Smooth muscle cell of the coronary artery (primary cell): ENCODE results near the gene ATP5F1D. TPM values are rescaled to one million over a fixed set of nuclear protein-coding genes. Genes with fewer than 3 reads are reported as not detected.

Experiments
- total RNA-seq: library from RNA; depleted of rRNA; stranded (reverse); fragments of >200 nt; gene quantifications from 2 replicates; pipeline ENCODE4 v1.2.3, GENCODE V29; 2014; ENCODE audit warnings: low replicate concordance

ATP5F1D gene
- 36.6 and 63.1 TPM in 2 replicates for total RNA-seq

DNA sequence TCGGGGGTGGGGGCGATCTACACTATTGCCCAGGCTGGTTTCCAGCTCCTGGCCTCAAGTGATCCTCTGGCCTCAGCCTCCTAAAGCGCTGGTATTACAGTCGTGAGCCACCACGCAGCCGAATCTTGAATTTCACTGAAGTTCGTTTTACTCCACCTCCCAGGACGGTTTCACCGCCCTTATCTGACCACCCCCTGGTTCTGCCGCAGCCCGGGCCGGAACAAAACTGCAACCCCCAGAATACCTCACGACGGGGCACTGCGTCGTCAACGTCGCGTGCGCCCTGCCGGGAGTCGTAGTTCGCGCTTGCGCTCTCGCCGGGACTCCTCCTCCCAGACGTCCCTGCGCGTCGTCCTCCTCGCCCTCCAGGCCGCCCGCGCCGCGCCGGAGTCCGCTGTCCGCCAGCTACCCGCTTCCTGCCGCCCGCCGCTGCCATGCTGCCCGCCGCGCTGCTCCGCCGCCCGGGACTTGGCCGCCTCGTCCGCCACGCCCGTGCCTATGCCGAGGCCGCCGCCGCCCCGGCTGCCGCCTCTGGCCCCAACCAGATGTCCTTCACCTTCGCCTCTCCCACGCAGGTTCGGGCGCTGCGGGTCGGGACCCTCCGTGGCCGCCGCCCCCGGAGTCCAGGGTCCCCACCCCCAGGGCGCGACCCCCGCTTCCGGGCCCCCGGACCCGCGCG lies at the start of gene ATP5F1D:
Gene ATP5F1D (plus strand): TSS at position 335 of the 679 bp plus-strand sequence. CDS start 100 bp downstream, at position 435.

DNA sequence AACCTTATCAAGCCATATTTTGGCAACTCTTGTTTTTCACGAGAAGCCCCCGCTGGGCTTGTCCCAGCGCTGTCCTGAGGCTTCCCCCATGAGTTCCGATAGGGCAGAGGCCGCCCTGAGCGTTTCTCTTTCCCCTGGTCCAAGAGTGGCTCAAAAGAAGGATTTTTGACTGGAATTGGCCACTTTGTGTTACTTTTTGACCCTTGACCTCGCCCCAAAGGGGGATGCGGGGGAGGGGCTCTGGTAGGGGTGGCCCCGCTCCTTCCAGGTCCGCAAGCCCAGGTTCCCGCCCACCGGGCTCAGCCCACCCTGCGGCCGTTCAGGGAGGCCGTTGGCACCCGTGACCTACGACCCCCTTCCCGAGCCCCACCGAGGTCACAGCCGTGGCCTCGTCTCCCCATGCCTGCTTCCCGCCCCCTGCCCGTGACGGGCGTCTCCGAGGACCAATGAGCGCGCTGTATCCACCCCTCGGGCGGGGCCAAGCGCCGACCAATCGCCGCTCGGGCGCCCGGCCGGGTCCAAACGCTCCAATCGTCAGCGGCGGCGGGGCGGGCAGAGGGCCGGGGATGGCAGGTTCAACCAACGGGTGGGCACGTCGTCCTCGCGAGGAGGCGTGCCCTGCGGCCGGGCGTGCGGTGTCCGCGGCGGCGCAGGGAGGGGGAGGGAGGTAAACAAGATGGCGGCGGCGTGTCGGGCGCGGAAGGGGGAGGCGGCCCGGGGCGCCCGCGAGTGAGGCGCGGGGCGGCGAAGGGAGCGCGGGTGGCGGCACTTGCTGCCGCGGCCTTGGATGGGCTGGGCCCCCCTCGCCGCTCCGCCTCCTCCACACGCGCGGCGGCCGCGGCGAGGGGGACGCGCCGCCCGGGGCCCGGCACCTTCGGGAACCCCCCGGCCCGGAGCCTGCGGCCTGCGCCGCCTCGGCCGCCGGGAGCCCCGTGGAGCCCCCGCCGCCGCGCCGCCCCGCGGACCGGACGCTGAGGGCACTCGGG lies 36.1 kb upstream of the ATP5F1D start, which contains the start of gene STK11:
Gene STK11 (plus strand): TSS at position 665 of the 986 bp plus-strand sequence. CDS start 1,136 bp downstream, outside the sequence.

DNA sequence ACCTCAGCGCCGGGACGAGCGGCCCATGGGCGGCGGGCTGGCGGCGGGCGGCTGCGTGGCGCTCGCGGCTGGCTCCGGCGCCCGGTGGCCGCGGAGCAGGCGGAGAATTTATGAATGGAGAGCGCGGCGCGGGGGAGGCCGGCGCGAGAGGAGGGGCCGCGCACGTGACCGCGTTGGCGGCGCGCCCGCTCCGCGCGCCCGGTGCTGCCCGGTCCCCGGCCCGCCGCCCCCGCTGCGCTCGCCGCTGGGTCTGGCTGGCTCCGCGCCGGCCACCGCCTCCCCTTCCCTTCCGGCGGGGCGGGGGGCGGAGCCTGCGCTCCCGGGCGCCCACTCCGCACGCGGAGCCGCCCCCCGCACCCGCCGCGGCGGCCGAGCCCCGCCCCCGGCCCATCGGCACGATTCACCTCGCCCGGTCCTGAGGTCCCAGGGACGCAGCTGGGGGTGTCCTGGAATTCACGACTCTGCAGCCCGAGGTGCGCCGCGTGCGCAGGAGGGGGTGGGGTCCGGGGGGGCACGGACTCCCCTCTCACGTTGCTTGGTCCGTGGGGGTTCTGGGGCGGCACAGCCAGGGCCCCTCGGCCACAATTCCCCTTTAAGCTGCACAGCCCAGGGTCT lies 3.7 kb upstream of the ATP5F1D start, which contains the start of gene CBARP:
Gene CBARP (minus strand): TSS at position 252 of the 615 bp plus-strand sequence. CDS start 1,905 bp downstream, outside the sequence.

DNA sequence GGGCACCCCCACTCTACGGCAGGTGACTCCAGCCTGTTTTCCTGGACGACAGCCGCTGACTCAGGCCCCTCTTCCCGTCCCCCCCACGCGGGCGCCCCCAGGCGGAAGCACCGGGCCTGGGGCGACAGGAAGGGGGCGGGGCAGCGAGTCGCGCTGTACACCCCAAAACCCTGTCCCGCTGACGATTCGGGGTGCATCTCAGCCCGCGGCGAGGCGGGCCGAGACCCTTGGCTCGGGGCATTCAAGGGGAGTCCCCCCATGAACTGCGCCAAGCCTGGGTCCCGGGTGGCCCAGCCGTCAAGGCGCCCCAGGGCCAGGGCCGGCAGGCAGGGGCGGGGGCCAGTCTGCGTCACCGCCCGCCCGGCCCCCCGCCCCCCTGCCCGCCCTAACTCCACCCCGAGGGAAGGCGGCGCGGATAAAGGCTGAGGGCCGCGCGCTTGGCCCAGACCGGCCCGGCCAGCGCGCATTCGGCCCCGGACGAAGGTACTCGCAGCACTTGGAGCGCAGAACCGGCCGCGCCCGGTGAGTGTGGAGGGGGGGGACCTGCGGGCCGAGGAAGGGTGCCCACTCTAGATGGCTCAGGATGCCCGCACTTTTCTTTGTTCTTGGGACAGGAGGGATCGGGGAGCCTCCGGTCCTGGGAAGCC lies 6.7 kb downstream of the ATP5F1D start, which contains the start of gene MIDN:
Gene MIDN (plus strand): TSS at position 445 of the 647 bp plus-strand sequence. CDS start 1,714 bp downstream, outside the sequence.

DNA sequence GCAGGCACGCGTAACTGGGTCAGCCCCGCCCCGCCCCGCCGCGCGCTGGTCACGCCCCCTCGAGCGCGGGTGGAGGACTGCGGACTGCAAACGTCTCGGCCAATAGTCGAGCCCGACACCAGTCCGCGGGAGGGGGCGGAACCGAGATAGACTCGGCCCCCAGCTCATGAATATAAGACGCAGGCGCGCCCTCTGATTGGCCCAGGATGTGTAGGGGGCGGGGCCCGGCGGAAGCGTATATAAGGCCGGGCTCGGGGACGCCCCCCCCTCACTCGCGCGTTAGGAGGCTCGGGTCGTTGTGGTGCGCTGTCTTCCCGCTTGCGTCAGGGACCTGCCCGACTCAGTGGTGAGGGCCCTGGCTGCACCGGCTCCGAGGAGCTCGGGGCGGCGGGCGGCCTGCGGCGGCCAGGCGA lies 27.5 kb downstream of the ATP5F1D start, which contains the start of gene CIRBP:
Gene CIRBP (plus strand): TSS at position 268 of the 413 bp plus-strand sequence. CDS start 1,602 bp downstream, outside the sequence.

DNA sequence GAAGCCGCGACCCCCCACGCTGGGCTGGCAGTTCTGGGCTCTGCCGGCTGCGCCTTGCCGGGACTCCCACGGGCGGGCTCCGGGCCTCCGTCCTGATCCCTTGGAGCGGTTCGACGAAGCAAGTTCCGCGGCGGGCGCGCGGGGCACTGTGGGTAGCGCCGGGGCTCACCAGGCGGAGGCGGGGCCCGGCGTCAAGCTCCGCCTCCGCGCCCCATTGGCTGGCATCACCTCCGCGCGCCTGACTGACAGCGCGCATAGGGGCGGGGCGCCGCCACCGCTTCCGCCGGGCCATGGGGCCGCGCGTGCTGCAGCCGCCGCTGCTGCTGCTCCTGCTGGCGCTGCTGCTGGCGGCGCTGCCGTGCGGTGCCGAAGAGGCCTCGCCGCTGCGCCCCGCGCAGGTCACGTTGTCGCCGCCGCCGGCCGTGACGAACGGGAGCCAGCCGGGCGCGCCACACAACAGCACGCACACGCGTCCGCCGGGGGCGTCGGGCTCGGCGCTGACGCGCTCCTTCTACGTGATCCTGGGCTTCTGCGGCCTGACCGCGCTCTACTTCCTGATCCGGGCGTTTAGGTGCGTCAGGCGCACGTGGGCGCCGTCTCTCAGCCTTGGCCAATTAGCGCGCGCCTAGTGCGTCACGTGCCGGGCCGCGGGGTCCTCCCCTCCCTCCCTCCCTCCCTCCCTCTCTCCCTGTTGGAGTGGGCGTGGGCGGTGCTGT lies 33.9 kb downstream of the ATP5F1D start, which contains the start of gene FAM174C:
Gene FAM174C (plus strand): TSS at position 271 of the 716 bp plus-strand sequence. CDS start 20 bp downstream, at position 291.

DNA sequence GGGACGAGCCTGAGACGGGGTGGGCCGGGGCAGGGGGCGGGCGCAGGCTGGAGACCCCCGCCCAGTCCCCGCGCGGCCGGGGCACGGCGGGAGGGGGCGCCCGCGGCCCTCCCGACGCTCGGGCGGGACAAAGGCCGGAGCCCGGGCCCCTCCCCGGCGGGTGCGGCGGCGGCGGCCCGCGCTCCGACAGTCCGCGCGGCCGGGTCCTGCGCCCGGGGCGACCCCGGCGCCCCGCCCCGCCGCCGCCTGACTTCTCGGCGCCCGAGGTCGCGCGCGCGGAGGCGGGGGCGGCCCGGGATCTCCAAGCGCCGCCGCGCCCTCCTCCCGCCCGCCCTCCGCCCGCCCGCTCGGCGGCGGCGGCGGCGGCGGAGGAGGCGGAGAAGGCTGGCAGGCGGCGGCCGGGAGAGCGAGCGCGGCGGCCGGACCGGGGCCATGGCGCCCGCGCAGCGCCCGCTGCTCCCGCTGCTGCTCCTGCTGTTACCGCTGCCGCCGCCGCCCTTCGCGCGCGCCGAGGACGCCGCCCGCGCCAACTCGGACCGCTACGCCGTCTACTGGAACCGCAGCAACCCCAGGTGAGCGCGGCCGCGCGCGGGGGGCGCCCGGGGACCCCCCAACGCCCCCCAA lies 44.3 kb downstream of the ATP5F1D start, which contains the start of gene EFNA2:
Gene EFNA2 (plus strand): TSS at position 137 of the 624 bp plus-strand sequence. CDS start 296 bp downstream, at position 433.

Other genes with a start within 250 kb of the ATP5F1D start
- 0.23 and 0.45 TPM in 2 replicates for gene GRIN3B, start 241.3 kb upstream of the ATP5F1D start, total RNA-seq
- 41.3 and 58.0 TPM in 2 replicates for gene TMEM259, start 220.6 kb upstream of the ATP5F1D start, total RNA-seq
- gene RNU6-2, start 220.2 kb upstream of the ATP5F1D start, total RNA-seq, result not detected in 2 replicates
- gene CNN2, start 215.1 kb upstream of the ATP5F1D start, total RNA-seq, result 268 and 324 TPM in 2 replicates
- gene ABCA7, start 201.6 kb upstream of the ATP5F1D start, total RNA-seq, result 2.2 and 8.4 TPM in 2 replicates
- 0.82 and 4.7 TPM in 2 replicates for gene ARHGAP45, start 174.6 kb upstream of the ATP5F1D start, total RNA-seq
- 127 and 132 TPM in 2 replicates for gene POLR2E, start 146.4 kb upstream of the ATP5F1D start, total RNA-seq
- 382 and 1,065 TPM in 2 replicates for gene GPX4, start 137.8 kb upstream of the ATP5F1D start, total RNA-seq
- gene SBNO2, start 67.5 kb upstream of the ATP5F1D start, total RNA-seq, result 40.7 and 112 TPM in 2 replicates
- gene STK11, start 36.0 kb upstream of the ATP5F1D start, total RNA-seq, result 77.6 and 112 TPM in 2 replicates
- 0.82 and 1.1 TPM in 2 replicates for gene CBARP, start 3.7 kb upstream of the ATP5F1D start, total RNA-seq
- 2.8 and 15.9 TPM in 2 replicates for gene MIDN, start 6.8 kb downstream of the ATP5F1D start, total RNA-seq
- gene CIRBP, start 27.6 kb downstream of the ATP5F1D start, total RNA-seq, result 148 and 327 TPM in 2 replicates
- gene FAM174C, start 33.8 kb downstream of the ATP5F1D start, total RNA-seq, result 8.4 and 17.5 TPM in 2 replicates
- not detected in 2 replicates for gene EFNA2, start 44.1 kb downstream of the ATP5F1D start, total RNA-seq
- gene NDUFS7, start 142.2 kb downstream of the ATP5F1D start, total RNA-seq, result 51.4 and 87.2 TPM in 2 replicates
- 29.8 and 36.3 TPM in 2 replicates for gene GAMT, start 159.8 kb downstream of the ATP5F1D start, total RNA-seq
- gene DAZAP1, start 165.8 kb downstream of the ATP5F1D start, total RNA-seq, result 22.8 and 53.7 TPM in 2 replicates
- gene RPS15, start 196.6 kb downstream of the ATP5F1D start, total RNA-seq, result 178 and 496 TPM in 2 replicates
- gene APC2, start 208.4 kb downstream of the ATP5F1D start, total RNA-seq, result under 0.01 and 0.08 TPM in 2 replicates
- 13.5 and 21.2 TPM in 2 replicates for gene C19orf25, start 237.5 kb downstream of the ATP5F1D start, total RNA-seq
- 0.68 and 1.5 TPM in 2 replicates for gene PCSK4, start 248.6 kb downstream of the ATP5F1D start, total RNA-seq
- gene REEP6, start 249.4 kb downstream of the ATP5F1D start, total RNA-seq, result 1.3 and 2.2 TPM in 2 replicates